NCI-H2107 (cell line): Measurements from ENCODE around the gene ANKRD24.
"Not testable (repeated sequence)": the region's sequence is repeated elsewhere in the genome, so short reads cannot be mapped to it uniquely, and the experiment has no call there.

ENCODE experiments used
- DNase-seq: peaks from one replicate; lab custom pipeline; 2025; lab: John Stamatoyannopoulos, UW

Gene ANKRD24

DNA sequence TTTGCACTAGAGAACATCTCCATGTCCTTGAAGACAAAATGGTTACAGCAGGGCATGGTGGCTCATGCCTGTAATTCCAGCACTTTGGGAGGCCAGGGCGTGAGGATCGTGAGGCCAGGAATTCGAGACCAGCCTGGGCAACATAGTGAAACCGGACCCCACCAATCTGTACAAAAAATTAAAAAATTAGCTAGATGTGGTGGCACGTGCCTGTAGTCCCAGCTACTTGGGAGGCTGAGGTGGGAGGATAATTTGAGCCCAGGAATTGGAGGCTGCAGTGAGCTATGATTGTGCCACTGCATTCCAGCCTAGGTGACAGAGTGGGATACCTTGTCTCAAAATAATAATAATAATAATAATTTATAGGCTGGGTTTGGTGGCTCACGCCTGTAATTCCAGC, 47.7 kb downstream of the ANKRD24 start:
- DNase-seq = not testable (repeated sequence)

DNA sequence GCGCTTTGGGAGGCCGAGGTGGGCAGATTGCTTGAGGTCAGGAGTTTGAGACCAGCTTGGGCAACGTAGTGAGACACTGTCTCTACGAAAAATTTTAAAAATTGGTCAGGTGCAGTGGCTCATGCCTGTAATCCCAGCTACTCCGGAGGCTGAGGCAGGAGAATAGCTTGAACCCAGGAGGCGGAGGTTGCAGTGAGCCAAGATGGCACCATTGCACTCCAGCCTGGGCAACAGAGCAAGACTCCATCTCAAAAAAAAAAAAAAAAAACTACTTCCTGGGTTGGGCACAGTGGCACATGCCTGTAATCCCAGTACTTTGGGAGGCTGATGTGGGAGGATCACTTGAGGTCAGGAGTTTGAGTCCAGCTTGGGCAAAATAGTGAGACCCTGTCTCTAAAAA, 49.0 kb downstream of the ANKRD24 start:
- not testable (repeated sequence) for DNase-seq

DNA sequence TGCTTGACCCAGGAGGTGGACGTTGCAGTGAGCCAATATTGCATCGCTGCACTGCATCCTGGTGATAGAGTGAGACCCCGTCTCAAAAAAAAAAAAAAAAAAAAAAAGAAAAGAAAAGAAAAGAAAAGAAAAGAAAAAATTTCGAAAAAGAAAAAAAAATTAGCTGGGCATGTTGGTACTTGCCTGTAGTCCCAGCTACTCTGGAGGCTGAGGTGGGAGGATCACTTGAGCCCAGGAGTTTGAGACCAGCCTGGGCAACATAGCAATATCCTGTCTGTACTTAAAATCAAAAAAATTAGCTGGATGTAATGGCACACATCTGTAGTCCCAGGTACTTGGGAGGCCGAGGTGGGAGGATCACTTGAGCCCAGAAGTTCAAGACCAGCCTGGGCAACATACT, 49.6 kb downstream of the ANKRD24 start:
- not testable (repeated sequence) for DNase-seq

DNA sequence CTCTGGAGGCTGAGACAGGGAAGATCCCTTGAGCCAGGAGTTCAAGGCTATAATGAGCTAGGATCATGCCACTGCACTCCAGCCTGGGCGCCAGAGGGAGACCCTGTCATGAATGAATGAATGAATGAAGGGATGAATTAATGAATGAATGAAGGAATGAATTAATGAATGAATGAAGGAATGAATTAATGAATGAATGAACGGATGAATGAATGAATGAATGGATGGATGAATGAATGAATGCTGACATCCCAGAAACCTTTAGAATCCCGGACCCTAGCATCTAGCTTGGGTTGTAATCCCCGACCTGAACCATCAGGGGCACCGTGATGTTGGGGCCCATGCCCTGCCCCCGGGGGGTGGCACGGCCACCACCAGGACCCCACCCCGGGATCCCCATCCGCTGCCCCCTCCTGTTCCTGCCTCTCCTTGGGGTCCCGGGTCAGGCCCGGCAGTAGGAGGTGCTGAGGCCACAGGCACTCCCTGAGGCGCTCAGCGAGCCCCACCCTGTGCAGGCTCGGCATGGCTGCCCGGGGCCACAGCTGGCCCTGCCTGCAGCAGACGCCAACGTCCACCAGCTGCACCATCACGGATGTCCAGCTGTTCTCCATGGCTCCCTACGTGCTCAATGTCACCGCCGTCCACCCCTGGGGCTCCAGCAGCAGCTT, 50.3 kb downstream of the ANKRD24 start:
- no peak for DNase-seq

DNA sequence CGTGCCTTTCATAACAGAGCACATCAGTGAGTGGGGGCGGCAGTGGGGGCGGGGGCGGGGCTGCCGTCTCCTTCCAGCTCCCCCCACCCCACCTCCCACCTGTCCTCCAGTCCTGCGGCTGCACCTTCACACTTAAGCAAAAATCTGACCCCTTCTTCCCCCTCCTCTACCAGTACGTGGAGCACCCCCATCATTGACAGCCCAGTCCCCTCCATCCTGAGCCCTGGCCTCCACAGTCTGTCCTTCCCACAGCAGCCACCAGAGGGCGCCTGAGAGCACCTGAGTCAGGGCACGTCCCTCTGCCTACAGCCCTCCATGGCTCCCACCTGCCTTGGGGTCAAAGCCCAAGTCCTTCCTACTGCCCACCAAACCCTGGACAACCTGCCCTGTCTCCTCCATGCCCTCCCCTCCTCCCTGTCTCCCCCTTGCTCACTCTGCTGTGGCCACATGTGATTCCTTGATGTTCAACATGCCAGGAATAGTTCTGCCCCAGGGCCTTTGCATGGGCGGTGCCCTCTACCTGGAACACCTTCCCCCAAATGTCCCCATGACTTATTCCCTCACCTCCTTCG, 50.9 kb downstream of the ANKRD24 start:
- no peak for DNase-seq

DNA sequence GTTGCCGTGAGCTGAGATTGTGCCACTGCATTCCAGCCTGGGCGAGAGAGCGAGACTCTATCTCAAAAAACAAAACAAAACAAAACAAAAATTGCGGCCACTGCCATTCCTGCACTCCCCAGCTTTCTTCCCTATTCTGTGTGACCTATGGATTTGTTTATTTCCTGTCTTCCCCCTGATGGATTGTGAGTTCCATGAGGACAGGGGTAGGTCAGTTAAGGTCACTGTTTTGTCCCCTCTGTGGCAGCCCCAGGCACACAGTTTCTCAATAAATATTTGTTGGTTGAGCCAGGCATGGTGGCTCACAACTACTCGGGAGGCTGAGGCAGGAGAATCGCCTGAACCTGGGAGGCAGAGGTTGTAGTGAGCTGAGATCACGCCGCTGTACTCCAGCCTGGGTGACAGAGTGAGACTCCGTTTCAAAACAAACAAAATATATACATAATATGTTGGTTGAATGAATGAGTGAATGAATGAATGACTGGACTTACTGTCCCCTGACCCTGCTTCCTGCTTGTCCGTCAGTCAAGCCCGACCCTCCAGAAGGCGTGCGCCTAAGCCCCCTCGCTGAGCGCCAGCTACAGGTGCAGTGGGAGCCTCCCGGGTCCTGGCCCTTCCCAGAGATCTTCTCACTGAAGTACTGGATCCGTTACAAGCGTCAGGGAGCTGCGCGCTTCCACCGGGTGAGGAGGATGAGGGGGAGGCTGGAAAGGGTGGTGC, 51.8 kb downstream of the ANKRD24 start:
- peak; percentile 43 for DNase-seq

DNA sequence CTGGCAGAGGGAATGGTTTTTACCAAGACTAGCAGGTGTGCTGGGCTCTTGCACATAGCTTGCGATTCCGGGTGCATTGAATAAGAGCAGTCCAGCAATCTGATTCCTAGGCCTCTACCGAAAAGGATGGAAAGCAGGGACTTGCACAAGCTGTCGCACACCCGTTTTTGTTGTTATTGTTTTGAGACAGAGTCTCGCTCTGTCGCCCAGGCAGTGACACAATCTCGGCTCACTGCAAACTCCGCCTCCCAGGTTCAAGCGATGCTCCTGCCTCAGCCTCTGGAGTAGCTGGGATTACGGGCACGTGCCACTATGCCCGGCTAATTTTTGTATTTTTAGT, 52.3 kb downstream of the ANKRD24 start:
- DNase-seq = no peak

DNA sequence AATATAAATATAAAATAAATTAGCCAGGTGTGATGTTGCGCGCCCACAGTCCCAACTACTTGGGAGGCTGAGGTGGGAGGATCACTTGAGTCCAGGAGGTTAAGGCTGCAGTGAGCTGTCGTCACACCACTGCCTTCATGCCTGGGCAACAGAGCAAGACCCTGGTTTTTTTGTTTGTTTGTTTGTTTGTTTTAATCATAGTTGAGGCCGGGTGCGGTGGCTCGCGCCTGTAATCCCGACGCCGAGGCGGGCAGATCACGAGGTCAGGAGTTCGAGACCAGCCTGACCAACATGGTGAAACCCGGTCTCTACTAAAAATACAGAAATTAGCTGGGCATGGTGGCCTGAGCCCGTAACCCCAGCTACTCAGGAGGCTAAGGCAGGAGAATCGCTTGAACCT, 55.0 kb downstream of the ANKRD24 start:
- DNase-seq = not testable (repeated sequence)

DNA sequence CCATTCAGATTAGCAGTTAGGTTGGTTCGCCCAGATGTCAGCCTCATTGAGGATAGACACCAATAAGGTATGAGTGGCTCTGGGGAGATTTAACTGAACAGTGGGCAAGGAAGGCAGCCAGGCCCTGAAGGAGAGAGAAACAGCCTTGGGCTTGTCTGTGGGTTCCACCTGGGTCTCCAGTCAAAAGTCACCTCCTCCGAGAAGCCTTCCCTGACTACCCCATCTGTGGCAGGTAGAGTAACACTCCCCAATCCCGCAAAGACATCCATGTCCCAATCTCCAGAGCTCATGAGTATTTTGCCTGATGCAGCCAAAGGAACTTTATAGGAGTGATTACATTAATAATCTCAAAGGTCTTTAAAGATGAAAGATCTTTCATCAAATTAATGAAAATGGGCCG, 56.3 kb downstream of the ANKRD24 start:
- DNase-seq = no peak

DNA sequence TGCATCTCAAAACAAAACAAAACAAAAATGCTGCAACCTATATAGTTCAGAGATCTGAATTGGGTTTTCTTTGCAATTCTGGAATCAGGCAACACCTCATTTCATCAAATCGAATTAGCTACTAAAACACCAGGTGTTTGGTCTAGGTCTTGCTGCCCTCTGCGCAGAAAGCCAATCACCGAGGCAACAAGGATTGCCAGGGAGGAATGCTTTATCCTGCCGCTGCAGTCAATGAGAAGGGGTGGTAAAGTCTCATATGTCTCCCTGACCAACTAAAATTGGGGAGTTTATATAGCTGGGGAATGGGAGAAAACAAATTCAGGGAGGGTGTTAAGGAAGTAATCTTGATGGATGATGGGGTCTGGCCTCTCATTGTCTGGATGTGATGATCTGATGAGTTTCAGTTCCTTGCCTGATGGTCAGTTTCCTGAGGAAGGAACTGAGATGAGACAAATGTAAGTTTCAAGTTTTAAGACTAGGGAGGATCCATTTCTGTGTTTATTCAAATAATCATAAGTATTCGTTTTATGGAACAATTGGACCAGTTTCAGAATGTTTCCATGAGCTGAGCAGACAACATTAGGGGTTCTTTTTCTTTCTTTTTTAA, 59.4 kb downstream of the ANKRD24 start:
- DNase-seq = no peak

DNA sequence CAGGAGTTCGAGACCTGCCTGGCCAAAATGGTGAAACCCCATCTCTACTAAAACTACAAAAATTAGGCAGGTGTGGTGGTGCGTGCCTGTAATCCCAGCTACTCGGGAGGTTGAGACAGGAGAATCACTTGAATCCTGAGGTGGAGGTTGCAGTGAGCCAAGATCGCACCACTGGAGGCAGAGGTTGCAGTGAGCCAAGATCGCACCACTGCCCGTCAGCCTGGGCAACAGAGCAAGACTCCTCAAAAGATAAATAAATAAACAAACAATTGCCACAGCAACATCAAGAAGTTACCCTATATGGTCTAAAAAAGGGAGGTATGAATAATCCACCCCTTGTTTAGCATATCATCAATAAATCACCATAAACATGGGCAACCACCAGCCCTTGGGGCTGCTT, 63.4 kb downstream of the ANKRD24 start:
- DNase-seq = not testable (repeated sequence)

DNA sequence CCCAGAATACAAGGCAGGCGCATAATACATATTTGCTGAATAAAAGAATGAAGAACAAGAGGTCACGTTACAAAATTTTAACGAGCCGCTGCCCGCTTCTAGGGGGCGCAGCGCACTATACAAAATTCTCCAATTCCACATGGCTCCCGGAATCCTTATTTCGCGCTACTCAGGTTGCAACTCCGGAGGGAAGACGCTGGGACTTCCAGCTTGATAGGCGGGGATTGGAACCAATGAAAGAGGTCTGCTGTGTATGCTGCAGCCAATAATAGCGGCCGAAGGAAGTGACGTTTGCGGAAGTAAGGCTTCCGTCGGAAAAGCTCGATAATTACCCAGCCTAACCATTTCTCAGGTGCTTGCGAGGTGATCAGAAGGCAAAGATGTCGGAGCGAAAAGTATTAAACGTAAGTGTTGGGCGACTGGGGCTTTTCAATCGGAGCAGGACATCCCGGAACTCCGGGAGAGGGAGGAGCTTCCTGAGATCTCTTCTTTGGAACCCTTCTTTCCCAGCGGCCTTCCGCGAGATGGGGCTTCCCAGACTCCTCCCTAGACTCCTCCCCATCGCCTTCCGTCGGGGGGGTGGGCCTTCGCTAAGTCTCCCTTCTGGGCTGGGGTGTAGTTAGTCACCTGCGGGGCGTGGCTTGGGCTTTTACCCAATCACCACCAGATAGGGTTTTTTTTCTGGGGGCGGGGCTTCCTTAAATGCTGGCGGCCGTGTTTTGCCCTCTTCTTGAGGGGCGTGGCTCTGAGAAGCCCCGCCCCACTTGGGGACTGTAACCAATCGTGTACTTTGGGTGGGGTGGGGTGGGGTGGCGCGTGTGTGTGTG, 64.5 kb downstream of the ANKRD24 start, which contains the start of gene YJU2:
Gene YJU2 (plus strand): TSS at position 314 of the 827 bp plus-strand sequence. CDS start 67 bp downstream, at position 381.
- peak; percentile 98 for DNase-seq

DNA sequence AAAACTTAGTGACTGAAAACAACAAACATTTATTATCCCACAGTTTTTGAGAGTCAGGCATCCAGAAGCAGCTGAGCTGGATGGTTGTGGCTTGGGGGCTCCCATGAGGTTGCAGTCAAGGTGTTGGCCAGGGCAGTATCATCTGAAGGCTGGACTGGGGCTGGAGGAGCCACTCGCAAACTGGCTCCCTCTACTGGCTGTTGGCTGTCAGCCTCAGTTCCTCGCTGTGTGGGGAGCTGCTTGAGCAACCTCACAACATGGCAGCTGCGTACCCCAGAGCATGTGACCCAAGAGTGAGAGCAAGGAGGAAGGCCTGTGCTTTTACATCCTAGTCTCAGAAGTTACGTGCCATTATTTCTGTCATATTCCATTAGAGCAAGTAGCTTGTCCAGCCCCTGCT, 74.1 kb downstream of the ANKRD24 start:
- DNase-seq = no peak

DNA sequence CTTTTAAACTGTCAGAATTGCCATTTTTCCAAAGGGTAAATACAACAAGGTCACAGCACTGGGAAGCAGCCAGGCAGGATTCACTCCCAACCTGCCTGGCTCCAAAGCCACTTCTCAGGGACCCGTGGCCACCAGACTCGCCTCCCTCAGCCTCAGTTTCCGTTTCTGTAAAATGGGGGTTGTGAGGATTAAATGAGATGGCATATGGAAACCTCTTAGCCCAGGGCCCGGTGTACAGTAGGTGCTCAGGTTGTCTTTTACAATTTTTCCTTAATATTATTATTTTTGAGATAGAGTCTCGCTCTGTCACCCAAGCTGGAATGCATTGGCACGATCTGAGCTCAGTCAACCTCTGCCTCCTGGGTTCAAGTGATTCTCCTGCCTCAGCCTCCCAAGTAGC, 74.5 kb downstream of the ANKRD24 start:
- DNase-seq = no peak

DNA sequence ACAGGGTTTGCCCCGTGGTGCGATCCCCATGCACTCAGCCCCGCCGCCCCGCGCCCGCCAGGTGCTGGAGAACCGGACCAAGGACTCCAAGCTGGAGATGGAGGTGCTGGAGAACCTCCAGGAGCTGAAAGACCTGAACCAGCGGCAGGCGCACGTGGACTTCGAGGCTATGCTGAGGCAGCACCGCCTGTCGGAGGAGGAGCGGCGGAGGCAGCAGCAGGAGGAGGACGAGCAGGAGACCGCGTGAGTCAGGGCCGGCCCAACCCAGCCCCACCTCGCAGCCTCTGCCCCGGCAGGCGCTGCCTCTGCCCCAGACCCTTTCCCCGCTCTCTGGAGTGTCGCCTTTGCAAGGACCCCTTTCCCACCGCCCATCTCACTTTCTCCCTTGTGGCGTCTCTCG, 75.7 kb downstream of the ANKRD24 start:
- no peak for DNase-seq

DNA sequence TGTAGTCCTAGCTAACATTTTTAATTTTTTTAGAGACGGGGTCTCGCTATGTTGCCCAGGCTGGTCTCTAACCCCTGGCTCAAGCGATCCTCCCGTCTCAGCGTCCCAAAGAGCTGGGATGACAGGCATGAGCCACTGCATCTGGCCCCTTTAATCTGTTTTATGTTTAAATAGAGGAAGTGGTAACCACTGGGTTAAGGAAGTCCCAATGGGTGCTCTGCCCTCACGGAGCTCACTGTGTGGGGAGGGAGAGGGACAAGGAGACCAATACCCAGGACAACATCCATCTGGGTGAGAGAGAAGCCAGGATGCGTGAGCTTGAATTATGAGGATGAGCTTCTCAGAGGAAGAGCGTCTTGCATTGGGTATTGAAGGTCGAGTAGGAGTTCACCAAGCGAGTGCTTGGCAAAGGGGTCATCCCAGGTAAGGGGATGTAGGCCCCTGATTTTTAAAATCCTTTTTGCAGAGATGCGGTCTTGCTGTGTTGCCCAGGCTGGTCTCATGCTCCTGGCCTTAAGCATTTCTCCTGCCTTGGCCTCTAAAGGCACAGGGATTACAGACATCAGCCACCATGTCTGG, 78.2 kb downstream of the ANKRD24 start:
- DNase-seq = no peak

DNA sequence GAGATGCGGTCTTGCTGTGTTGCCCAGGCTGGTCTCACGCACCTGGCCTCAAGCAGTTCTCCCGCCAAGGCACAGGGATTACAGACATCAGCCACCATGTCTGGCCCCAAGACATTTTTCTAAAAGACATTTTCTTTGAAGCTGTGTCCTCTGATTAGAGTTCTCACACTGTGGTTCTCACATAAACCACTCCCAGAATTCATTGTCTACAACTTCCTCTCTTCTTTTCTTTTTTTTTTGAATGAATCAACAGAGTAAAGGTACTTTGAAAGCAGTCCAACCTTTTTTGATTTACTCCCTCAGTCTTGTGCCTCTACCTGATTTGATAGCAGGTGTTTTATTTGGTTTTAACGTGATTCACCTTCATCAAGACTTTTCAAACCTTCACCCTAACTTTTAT, 82.3 kb downstream of the ANKRD24 start:
- no peak for DNase-seq

DNA sequence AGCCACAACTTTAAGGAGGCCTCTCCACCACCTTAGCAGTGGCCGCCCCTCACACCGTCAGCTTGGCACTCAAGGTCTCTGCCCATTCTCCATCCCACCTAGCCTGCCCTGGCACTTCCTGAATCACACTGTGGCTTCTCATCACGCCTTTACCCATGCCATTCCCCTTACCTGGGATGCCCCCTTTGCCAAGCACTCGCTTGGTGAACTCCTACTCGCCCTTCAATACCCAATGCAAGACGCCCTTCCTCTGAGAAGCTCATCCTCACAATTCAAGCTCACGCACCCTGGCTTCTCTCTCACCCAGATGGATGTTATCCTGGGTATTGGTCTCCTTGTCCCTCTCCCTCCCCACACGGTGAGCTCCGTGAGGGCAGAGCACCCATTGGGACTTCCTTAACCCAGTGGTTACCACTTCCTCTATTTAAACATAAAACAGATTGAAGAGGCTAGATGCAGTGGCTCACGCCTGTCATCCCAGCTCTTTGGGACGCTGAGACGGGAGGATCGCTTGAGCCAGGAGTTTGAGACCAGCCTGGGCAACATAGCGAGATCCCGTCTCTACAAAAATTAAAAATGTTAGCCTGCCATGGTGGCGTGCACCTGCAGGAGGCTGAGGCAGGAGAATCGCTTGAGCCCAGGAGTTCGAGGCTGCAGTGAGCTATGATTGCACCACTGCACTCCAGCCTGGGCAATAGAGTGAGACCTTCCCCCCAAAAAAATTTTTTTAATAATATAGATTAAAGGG, 83.9 kb downstream of the ANKRD24 start:
- no peak for DNase-seq

DNA sequence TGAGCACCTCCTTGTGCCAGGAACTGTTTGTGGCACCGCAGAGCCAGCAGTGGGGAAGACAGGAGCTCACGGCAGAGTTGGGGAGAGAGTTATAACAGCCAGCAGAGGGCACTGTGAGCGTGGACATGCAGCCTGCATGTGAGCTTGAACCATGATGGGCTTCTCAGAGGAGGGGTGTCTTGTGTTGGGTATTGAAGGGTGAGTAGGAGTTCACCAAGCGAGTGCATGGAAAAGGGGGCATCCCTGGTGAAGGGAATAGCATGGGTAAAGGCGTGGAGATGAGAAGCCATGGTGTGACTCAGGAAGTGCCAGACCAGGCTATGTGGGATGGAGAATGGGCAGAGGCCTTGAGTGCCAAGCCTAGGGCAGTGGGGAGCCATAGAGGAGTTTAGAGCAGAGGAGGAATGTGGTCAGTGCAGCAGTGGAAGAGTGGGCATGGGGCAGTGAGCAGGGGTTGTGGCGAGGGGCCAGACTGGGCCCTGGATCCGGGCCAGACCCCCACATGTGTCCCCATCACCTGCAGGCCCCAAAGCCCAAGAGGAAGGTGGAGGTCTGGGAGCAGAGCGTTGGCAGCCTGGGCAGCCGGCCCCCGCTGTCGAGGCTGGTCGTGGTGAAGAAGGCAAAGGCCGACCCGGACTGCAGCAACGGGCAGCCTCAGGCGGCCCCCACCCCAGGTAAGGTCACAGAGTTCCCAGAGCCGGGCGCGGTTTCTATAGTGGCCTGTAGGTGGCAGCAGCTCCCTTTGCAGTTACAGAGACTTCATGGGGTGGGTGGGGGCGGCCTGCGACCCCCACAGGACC, 84.8 kb downstream of the ANKRD24 start:
- DNase-seq = no peak
